Hepatocyte (in vitro differentiated cells): Measurements from ENCODE around the gene MED1.

Source experiments
- EZH2 ChIP-seq: fragments of 200-600 bp; sonication (generic); IDR thresholded peaks from 2 replicates; pipeline ENCODE4 v1.6.1; 2016; ENCODE audit warnings: antibody characterized with exemption, mild to moderate bottlenecking, borderline replicate concordance
- EZH2phosphoT487 ChIP-seq: fragments of 200-600 bp; sonication (generic); IDR thresholded peaks from one replicate; pipeline ENCODE4 v1.6.1; 2018; ENCODE audit warnings: antibody characterized with exemption, mild to moderate bottlenecking, low read depth, moderate library complexity; ENCODE audit not compliant: unreplicated experiment, severe bottlenecking
- TF ChIP-seq, protein P1 (sequence below): fragments of 200-600 bp; sonication (generic); IDR thresholded peaks from 2 replicates; pipeline ENCODE4 v1.5.1; 2016; ENCODE audit warnings: antibody characterized with exemption, mild to moderate bottlenecking; ENCODE audit not compliant: poor library complexity

DNA sequence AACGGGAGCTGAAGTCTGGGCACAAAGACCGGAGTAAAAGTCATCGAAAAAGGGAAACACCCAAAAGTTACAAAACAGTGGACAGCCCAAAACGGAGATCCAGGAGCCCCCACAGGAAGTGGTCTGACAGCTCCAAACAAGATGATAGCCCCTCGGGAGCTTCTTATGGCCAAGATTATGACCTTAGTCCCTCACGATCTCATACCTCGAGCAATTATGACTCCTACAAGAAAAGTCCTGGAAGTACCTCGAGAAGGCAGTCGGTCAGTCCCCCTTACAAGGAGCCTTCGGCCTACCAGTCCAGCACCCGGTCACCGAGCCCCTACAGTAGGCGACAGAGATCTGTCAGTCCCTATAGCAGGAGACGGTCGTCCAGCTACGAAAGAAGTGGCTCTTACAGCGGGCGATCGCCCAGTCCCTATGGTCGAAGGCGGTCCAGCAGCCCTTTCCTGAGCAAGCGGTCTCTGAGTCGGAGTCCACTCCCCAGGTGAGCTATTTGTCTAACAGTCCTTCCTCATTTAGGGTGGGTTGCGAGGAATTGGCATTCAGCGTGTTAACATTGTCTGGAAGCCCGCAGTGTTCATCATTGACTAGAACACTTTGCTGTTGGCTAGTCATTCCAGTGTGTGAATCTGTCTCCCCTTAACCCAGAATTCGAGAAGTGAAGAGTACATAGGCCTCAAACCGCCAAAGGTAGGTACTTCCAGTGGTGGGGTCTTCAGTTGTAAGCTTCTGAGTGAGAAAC is 11.7 kb upstream of the MED1 start:
- TF ChIP-seq, protein P1, sequence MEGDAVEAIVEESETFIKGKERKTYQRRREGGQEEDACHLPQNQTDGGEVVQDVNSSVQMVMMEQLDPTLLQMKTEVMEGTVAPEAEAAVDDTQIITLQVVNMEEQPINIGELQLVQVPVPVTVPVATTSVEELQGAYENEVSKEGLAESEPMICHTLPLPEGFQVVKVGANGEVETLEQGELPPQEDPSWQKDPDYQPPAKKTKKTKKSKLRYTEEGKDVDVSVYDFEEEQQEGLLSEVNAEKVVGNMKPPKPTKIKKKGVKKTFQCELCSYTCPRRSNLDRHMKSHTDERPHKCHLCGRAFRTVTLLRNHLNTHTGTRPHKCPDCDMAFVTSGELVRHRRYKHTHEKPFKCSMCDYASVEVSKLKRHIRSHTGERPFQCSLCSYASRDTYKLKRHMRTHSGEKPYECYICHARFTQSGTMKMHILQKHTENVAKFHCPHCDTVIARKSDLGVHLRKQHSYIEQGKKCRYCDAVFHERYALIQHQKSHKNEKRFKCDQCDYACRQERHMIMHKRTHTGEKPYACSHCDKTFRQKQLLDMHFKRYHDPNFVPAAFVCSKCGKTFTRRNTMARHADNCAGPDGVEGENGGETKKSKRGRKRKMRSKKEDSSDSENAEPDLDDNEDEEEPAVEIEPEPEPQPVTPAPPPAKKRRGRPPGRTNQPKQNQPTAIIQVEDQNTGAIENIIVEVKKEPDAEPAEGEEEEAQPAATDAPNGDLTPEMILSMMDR = no peak
- TF ChIP-seq EZH2 (no peak), EZH2phosphoT487 (no peak)
